ENCODE measurements around the gene ANKS1A.

Gene ANKS1A

GRCh38 chr6:35043381-35044130 is 154.5 kb downstream of the ANKS1A start:
- DNase-seq, result no peak

GRCh38 chr6:35044145-35044745 is 155.2 kb downstream of the ANKS1A start:
- no peak for DNase-seq

GRCh38 chr6:35044761-35045421 is 155.8 kb downstream of the ANKS1A start:
- DNase-seq, result no peak

GRCh38 chr6:35046103-35046502 is 157.0 kb downstream of the ANKS1A start:
- no peak for DNase-seq

GRCh38 chr6:35046862-35047261 is 157.8 kb downstream of the ANKS1A start:
- no peak for DNase-seq

- no peak for DNase-seq
Observed at GRCh38 chr6:35047265-35048011, 158.4 kb downstream of the ANKS1A start.

- DNase-seq, result no peak
Observed at GRCh38 chr6:35048031-35048613, 159.1 kb downstream of the ANKS1A start.

GRCh38 chr6:35048631-35049083 is 159.6 kb downstream of the ANKS1A start:
- no peak for DNase-seq

GRCh38 chr6:35049156-35049735 is 160.2 kb downstream of the ANKS1A start:
- no peak for DNase-seq

- DNase-seq, result no peak
Observed at GRCh38 chr6:35049900-35050756, 161.1 kb downstream of the ANKS1A start.

GRCh38 chr6:35050757-35051330 is 161.8 kb downstream of the ANKS1A start:
- no peak for DNase-seq

GRCh38 chr6:35051396-35051795 is 162.3 kb downstream of the ANKS1A start:
- no peak for DNase-seq

- DNase-seq, result no peak
Observed at GRCh38 chr6:35051997-35052583, 163.0 kb downstream of the ANKS1A start.

GRCh38 chr6:35052694-35053565 is 163.9 kb downstream of the ANKS1A start:
- no peak for DNase-seq

GRCh38 chr6:35053701-35054100 is 164.6 kb downstream of the ANKS1A start:
- DNase-seq, result no peak

GRCh38 chr6:35054106-35054742 is 165.2 kb downstream of the ANKS1A start:
- no peak for DNase-seq

- no peak for DNase-seq
Observed at GRCh38 chr6:35054743-35055130, 165.7 kb downstream of the ANKS1A start.

GRCh38 chr6:35055891-35056290 is 166.8 kb downstream of the ANKS1A start:
- DNase-seq, result no peak

GRCh38 chr6:35056952-35057351 is 167.9 kb downstream of the ANKS1A start:
- DNase-seq, result no peak
